Heart left ventricle (tissue), 16 donors: ENCODE data around the gene NUDT3. TPM values are rescaled to one million over a fixed set of nuclear protein-coding genes. Genes with fewer than 3 reads are reported as not detected.
A peak's percentile ranks its signal among the peaks of the same experiment; 100 is the strongest.

Source experiments
- ATAC-seq, 4 donors: fragments of 200-7000 bp; cut with Tn5 transposase; one replicate each; pipeline ENCODE4 v1.9.1; 2020 to 2022; ENCODE audit warnings: moderate library complexity in 4 of 4, mild to moderate bottlenecking in 3 of 4, moderate number of reproducible peaks in 1 of 4
- DNase-seq, 5 donors: peaks; one replicate each; pipeline ENCODE4 v3.0.0-alpha.2; 2020
- H3K27ac ChIP-seq, 12 donors: fragments of 200-600 bp; sonication (generic) in 4 of 12; one replicate each; pipeline versions ENCODE4 v1.5.0 to v1.8.0; 2016 to 2022; ENCODE audit warnings: mild to moderate bottlenecking in 2 of 12
- H3K27me3 ChIP-seq, 9 donors: fragments of 200-600 bp; sonication (generic) in 2 of 9; one replicate each; pipeline versions ENCODE4 v1.5.1 to v1.8.0; 2016 to 2022; ENCODE audit warnings: mild to moderate bottlenecking in 3 of 9
- H3K36me3 ChIP-seq, 9 donors: fragments of 200-600 bp; sonication (generic) in 2 of 9; one replicate each; pipeline versions ENCODE4 v1.5.0 to v1.8.0; 2018 to 2022; ENCODE audit warnings: mild to moderate bottlenecking in 2 of 9
- H3K4me1 ChIP-seq, 12 donors: fragments of 200-600 bp; sonication (generic) in 4 of 12; one replicate each; pipeline versions ENCODE4 v1.5.0 to v1.8.0; 2016 to 2022; ENCODE audit warnings: mild to moderate bottlenecking in 3 of 12
- H3K4me3 ChIP-seq, 12 donors: fragments of 200-600 bp; sonication (generic) in 4 of 12; one replicate each; pipeline versions ENCODE4 v1.5.0 to v1.8.0; 2017 to 2022; ENCODE audit warnings: mild to moderate bottlenecking in 9 of 12, moderate library complexity in 4 of 12
- H3K9me3 ChIP-seq, 12 donors: fragments of 200-600 bp; sonication (generic) in 4 of 12; one replicate each; pipeline versions ENCODE4 v1.5.0 to v1.8.0; 2016 to 2022; ENCODE audit warnings: mild to moderate bottlenecking in 1 of 12
- CTCF ChIP-seq, 12 donors: fragments of 200-600 bp; sonication (generic) in 4 of 12; IDR thresholded peaks; one replicate each; pipeline versions ENCODE4 v1.5.0 to v1.8.0; 2018 to 2022; ENCODE audit warnings: antibody characterized with exemption in 12 of 12, mild to moderate bottlenecking in 5 of 12
- POLR2A ChIP-seq, 2 donors: fragments of 450-650 bp; IDR thresholded peaks; one replicate each; pipeline ENCODE4 v1.6.1; 2017; ENCODE audit warnings: antibody characterized with exemption in 2 of 2, mild to moderate bottlenecking in 2 of 2, moderate library complexity in 2 of 2
- WGBS, 4 donors: extraction: QIAGEN DNeasy Blood & Tissue Kit in 2 of 4; methylation state at CpG; one replicate each; pipeline versions ENCODE4 v1.1.5 to v1.1.7; 2013 to 2018; 5-methylcytosine and 5-hydroxymethylcytosine counted together
- intact Hi-C, 10 donors: fragments of 100-400 bp; cut with DNase I; formaldehyde crosslinking; loops; one replicate each; pipeline versions ENCODE4 v1.11.1 to v1.14.2; 2022
- polyA plus RNA-seq, 2 donors: library from polyadenylated mRNA; stranded (reverse); fragments of 200-250 nt; gene quantifications; one replicate each; pipeline ENCODE4 v1.2.3, GENCODE V29; 2013
- total RNA-seq, 9 donors: library from RNA; depleted of rRNA in 2 of 9; stranded (reverse); fragments of >200 nt in 2 of 9; fragmentation: NEBNext Ultra II Directional in 3 of 9; extraction: Animal tissue kit (Norgen Biotek cat#: 25700) in 3 of 9; gene quantifications; one replicate each; pipeline versions ENCODE4 v1.1.0 to v1.2.4, GENCODE V29; 2016 to 2023
- donor health status: ischemic (EF 13 %, LVEDD 7.1; RV severe dilation, severe dysfunction).
- donor health status: healthy with polysubstance abuse.
- donor health status: DM: no; HTN: yes; CAD: no.
- donor health status: DM: no; HTN: no; CAD: no.
- donor health status: ischemic (EF 25% LVEDD 6.9; RV normal size, moderate dysfunction).
- donor health status: ischemic (EF 25% LVEDD 5.7; RV mildly dilated, moderate dysfunction).
- donor health status: healthy.
- donor health status: DM: yes; HTN: yes; CAD: no.
- donor health status: ischemic (EF 35%, LVEDD 5.7; RV mildly dilated, moderate dysfunction).
- donor health status: nonischemic (EF 11% LVEDD 7.7; RV severe dilation, severe dysfunction).
- donor health status: DM: yes; HTN: yes; CAD: no.
- donor health status: PGD.
- donor health status: ischemic (EF 29% LVEDD 5.4; RV normal size, mild dysfunction).
- donor health status: nonischemic (EF 23%, LVEDD 6.1; RV moderate dilation, normal function).

The NUDT3 gene
- total and polyA plus RNA-seq, 11 donors = 15.9 to 68.4 (median 54.5) TPM

GRCh38 chr6:34301408-34301807, 91.1 kb downstream of the NUDT3 start:
- peak; percentile 87 to 97 (median 94) for ATAC-seq
- 17 to 44% (median 33%) methylated on average over 2 of the region's 2 CpGs for WGBS, 4 donors
- intact Hi-C loops = loop anchor here in 3 of 10 donors (2.0 to 10.0 kb wide), 3 partner anchors 33 to 91 kb away; partner anchors contain the start of gene NUDT3 (in 2 of the 3)
- no peaks in the 10 kb centered on the region for H3K36me3 ChIP-seq
- peaks cover 13 to 85% (median 63%) of the 10 kb centered on the region in 12 donors for H3K4me1 ChIP-seq
- peak overlapping the region; percentile 6 to 84 (median 68) for H3K27ac ChIP-seq
- H3K27me3 ChIP-seq = no peaks in the 10 kb centered on the region
- no peaks in the 10 kb centered on the region for H3K9me3 ChIP-seq
- DNase-seq = peak in 4 of 5 donors; percentile 85 to 89 (median 86)
- TF ChIP-seq CTCF (IDR thresholded peaks at IDR 0.05) = no peak
- no peak overlapping the region for H3K4me3 ChIP-seq

- no peak for DNase-seq
- H3K36me3 ChIP-seq = peaks cover 0 to 2% (median 0%) of the 10 kb centered on the region in 9 donors
- 30 to 54% (median 49%) methylated on average over 1 of the region's 1 CpG for WGBS, 4 donors
- peak in 1 of 4 donors; percentile 6 for ATAC-seq
- peak overlapping the region; percentile 25 to 84 (median 68) for H3K27ac ChIP-seq
- TF ChIP-seq POLR2A (IDR thresholded peaks at IDR 0.05) (no peak), CTCF (IDR thresholded peaks at IDR 0.05) (no peak)
- no peaks in the 10 kb centered on the region for H3K27me3 ChIP-seq
- no peak overlapping the region for H3K4me3 ChIP-seq
- intact Hi-C loops = loop anchor here in 3 of 10 donors (2.0 to 10.0 kb wide), 3 partner anchors 34 to 92 kb away; partner anchors contain the start of gene NUDT3 (in 2 of the 3)
- no peaks in the 10 kb centered on the region for H3K9me3 ChIP-seq
- peaks cover 4 to 84% (median 57%) of the 10 kb centered on the region in 12 donors for H3K4me1 ChIP-seq
Observed at GRCh38 chr6:34300332-34300751, 92.1 kb downstream of the NUDT3 start.

- intact Hi-C loops = loop anchor here in 1 of 10 donors (5.0 kb wide), 1 partner anchor 93 kb away; the partner anchor contains the start of gene NUDT3
- 39 to 57% (median 47%) methylated on average over 2 of the region's 2 CpGs for WGBS, 4 donors
- no peaks in the 10 kb centered on the region for H3K9me3 ChIP-seq
- TF ChIP-seq CTCF (IDR thresholded peaks at IDR 0.05) (no peak), POLR2A (IDR thresholded peaks at IDR 0.05) (no peak)
- peaks cover 4 to 80% (median 47%) of the 10 kb centered on the region in 12 donors for H3K4me1 ChIP-seq
- peak overlapping the region; percentile 26 to 84 (median 70) for H3K27ac ChIP-seq
- ATAC-seq (peak in 3 of 4 donors; percentile 20 to 39 (median 32)), DNase-seq (no peak)
- peak overlapping the region in 1 of 12 donors; percentile 33 for H3K4me3 ChIP-seq
- H3K27me3 ChIP-seq = no peaks in the 10 kb centered on the region
- H3K36me3 ChIP-seq = peaks cover 0 to 16% (median 12%) of the 10 kb centered on the region in 9 donors
Observed at GRCh38 chr6:34298941-34299340, 93.5 kb downstream of the NUDT3 start.

- Histone ChIP-seq H3K36me3 (peaks cover 0 to 45% (median 39%) of the 10 kb centered on the region in 9 donors), H3K4me1 (peaks cover 0 to 61% (median 28%) of the 10 kb centered on the region in 12 donors), H3K4me3 (no peak overlapping the region), H3K27ac (peak overlapping the region in 5 of 12 donors; percentile 12 to 39 (median 27)), H3K9me3 (no peaks in the 10 kb centered on the region), H3K27me3 (no peaks in the 10 kb centered on the region)
- TF ChIP-seq POLR2A (IDR thresholded peaks at IDR 0.05) (no peak), CTCF (IDR thresholded peaks at IDR 0.05) (no peak)
- no peak for ATAC-seq
- WGBS, 4 donors = 40 to 51% (median 43%) methylated on average over 3 of the region's 3 CpGs
- intact Hi-C loops = loop anchor here in 1 of 10 donors (5.0 kb wide), 1 partner anchor 97 kb away; the partner anchor contains the start of gene NUDT3
- DNase-seq = no peak
Observed at GRCh38 chr6:34295721-34296120, 96.7 kb downstream of the NUDT3 start.
